GM19468 (cell line): ENCODE data around the gene ATP11A.
"Not testable (repeated sequence)": the region's sequence is repeated elsewhere in the genome, so short reads cannot be mapped to it uniquely, and the experiment has no call there.

Experiments
- ATAC-seq: cut with Tn5 transposase; IDR thresholded peaks from one replicate; pipeline ENCODE4 v1.9.1; 2021; ENCODE audit warnings: mild to moderate bottlenecking, moderate library complexity, moderate number of reproducible peaks; ENCODE audit not compliant: unreplicated experiment; ENCODE audit errors: extremely low read depth

Gene ATP11A

DNA sequence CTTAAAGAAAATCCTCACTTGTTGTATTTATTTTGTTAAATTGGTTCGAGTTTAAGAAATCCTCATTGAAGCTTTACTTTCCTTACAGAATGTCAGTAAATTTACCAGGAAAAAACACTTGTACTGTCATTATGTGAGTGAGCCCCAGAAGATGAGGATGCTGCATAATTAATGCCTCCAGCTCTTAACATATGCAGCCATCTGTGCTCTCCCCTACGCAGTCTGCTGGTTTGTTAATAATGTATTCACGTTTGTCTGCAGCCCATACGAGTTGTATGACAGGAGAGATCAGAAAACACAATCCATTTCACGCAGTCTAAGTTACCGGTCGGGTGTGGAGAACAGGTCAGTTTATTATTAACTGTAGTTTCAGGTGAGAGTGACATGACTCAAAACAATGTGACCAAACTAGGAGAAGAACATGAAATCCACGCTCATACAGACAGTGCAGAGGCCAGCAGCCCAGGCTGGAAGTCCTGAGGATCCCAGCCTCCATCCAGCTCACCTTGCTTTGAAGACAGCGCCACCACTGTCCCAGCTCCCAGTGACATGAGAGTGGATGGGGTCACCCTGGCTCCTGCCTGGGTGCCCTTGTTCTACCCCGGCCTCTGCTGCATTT is 19.8 kb upstream of the ATP11A start:
- ATAC-seq: no peak

- no peak for ATAC-seq
These were observed 19.0 kb upstream of the ATP11A start for GRCh38 chr13:112670864-112671263.

DNA sequence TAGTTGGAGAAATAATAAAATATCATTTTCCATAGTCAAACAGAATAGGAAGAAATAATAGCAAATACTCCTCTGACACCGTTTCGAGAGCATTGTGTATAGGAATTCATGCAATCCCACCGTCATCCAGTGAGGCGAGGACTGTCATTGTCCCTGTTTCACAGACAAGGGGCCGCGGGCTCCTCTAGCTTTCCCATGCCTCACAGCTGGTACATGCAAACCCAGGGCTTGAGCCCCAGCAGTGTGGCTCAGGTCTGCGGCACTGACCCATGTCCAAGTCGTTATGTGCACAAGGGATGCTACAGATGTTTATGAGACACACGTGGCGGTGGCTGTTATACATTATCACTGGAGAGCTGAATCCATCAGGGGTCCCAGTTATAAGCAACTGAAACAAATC is 18.5 kb upstream of the ATP11A start:
- ATAC-seq: no peak

DNA sequence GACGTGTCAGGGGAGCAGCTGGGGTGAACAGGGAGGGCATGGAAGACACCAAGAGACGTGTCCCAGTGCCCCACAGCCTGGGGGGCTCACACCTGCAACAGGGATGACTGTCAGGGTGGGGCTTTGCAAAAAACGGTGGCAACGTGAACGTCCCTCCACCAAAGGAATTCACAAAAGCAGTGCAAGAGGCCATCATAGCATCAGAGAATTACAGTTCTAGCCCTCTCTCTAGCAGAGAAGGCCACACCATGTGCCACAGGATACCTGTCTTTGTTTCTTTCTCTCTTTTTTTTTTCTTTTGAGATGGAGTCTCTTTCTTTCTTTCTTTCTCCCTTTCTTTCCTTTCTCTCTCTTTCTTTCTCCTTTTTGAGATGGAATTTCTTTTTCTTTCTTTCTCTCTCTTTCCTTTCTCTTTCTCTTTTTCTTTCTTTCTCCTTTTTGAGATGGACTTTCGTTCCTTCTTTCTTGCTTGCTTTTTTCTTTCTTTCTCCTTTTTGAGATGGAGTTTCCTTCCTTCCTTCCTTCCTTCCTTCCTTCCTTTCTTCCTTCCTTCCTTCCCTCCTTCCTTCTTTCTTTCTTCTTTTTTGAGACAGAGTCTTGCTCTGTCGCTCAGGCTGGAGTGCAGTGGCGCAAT is 17.1 kb upstream of the ATP11A start:
- ATAC-seq: no peak

DNA sequence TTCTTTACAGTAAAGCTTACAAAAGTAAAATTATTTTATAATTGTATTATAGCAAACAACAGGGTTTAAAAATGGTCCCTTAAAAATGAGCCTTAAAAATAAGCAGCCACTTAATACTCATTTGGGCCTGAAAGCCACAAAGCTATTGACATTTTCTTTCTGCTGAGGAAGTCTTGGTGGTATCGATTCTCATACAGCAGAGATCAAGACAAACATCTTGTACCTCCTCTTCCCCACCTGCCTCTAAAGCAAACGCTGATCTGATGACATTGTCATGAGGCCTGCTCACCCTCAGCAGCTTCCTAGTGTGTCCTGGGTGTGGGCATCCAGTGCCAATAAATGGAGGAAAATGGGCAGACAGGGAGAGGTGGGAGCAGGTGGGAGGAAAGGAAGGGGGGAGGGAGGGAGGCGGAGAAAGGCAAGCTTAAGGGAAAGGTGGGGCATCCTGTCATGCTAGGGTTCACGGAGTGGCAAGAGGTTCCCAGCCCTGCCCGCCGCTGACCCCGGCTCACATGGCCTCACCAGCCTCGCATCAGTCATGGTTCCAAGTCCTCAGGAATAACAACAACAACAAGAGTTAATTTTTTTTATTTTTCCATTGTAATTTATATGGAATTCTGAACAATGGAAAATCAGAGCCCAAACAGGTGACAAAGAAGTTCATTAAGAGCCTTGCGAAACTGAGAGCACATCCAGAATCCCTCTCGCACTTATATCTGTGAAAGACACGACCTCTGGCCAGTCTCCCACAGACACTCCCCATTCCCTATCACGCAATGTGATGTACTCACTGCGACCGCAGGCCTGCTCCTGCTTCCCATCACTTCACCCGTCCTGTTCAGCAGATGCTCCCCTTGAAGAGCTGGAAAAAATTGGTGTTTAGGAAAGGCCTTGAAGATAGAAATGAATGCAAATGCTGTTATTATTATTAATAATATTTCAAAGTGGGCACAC is 15.1 kb upstream of the ATP11A start:
- ATAC-seq: no peak

- ATAC-seq: no peak
These were observed 14.5 kb upstream of the ATP11A start for GRCh38 chr13:112675366-112675756.

- not testable (repeated sequence) for ATAC-seq
These were observed 12.3 kb upstream of the ATP11A start for GRCh38 chr13:112677421-112677962.

DNA sequence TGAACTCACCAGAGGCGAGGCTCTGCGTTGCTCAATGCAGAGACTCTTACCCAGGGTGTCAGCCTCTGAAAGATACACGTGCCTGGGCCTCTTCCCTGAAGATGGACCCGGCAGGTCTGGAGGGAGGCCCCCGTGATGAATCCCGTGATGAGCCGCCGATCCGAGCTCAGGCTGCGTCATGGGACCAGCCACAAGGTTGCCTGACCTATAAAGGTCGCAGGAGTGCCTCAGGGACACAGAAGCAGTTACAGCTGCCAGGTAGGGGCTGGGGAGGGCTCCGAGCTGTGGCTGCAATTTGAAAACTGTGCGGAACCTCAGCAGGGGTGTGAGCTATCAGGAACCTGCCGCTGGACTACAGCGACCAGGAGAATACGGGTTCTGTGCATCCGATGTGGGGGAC is 10.5 kb upstream of the ATP11A start:
- no peak for ATAC-seq

- no peak for ATAC-seq
These were observed 9.7 kb upstream of the ATP11A start for GRCh38 chr13:112679932-112680677.

GRCh38 chr13:112680741-112681360 is 9.0 kb upstream of the ATP11A start:
- no peak for ATAC-seq

DNA sequence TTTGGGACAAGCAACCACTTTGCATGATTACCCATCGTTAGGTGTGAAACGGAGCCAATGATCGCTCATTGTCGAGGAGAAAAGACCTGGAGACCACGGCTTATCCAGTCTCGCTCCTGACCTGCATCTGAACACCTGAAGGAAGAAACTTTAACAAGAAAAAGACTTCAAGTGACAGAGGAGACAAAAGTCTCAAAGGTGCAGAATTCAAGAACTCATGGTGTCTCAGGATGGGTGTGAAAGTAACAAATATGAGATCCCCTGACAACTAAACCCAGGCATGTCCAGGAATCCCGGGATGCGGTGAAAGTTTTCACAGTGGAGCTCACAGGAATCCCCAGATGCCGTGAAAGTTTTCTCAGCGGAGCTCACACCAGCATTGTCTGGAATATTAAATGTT is 6.3 kb upstream of the ATP11A start:
- ATAC-seq: no peak

GRCh38 chr13:112684071-112684845 is 5.6 kb upstream of the ATP11A start:
- no peak for ATAC-seq

GRCh38 chr13:112685189-112685805 is 4.5 kb upstream of the ATP11A start:
- ATAC-seq: not testable (repeated sequence)

DNA sequence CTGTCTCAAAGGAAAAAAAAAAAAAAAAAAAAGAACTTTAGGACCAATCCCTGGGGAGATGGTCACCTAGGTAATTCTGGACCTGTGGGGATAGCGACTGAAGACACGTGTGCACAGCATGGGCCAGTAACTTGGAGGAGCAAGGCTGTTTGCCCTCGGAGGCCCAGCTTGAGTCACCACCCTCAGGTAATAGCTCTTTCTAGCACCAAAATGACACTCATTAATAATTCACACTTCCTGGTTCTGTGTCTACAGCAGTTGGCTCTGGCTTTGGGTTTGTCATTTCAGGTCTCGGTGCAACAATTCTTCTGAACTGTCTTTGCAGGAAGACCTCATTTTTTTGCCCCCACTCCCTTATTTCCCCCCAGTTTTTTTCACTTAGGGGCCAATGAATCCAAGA is 3.9 kb upstream of the ATP11A start:
- ATAC-seq: no peak

DNA sequence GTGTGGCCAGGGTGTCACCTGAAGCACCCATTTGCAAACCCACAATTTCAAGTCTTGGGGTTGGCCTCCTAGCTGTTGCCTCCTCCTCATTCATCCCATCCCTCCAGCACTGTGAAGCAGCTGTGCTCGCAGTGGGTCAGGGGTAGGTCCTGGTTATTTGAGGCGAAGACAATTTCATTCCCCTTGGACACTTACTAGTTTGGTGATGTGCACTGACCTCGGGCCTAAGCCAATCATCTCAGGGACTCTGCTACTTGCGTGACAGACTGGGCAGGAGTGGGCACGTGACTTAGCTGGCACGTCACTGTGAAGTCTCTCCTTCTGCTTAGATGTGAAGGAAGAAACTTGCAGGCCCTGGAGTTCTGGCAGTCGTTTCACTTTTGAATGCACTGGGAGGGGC is 3.5 kb upstream of the ATP11A start:
- no peak for ATAC-seq

DNA sequence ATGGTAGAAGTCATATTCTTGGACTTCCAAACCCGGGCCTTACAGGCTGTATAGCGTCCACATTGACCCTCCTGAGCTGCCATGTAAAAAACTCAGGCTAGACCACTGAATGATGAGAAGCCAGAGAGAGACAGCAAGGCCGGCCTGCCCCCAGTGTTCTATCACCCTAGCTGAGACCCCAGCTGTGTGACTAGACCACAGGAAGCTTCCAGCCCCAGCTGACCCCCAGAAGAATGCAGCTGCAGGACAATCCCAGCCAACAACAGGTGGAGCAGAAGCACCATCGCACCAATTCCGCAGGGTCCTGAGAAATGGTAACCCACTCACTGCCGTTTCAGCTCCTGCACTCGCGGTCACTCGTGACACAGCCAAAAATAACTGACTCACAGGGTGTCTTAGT is 2.9 kb upstream of the ATP11A start:
- no peak for ATAC-seq

GRCh38 chr13:112687836-112688559 is 1.8 kb upstream of the ATP11A start:
- no peak for ATAC-seq
